Adrenal gland (tissue), 5 donors: ENCODE measurements around the gene FXYD5.

ENCODE experiments used
- CTCF ChIP-seq, 6 experiments: fragments of 450-650 bp in 4 of 6; fragments of 200-600 bp in 2 of 6; sonication (generic) in 1 of 6; IDR thresholded peaks; 1 replicate in 5 of 6; 2 replicates in 1 of 6; pipeline versions ENCODE4 v1.5.1 to v1.8.0; 2016 to 2021; ENCODE audit warnings: antibody characterized with exemption in 6 of 6, mild to moderate bottlenecking in 2 of 6, moderate library complexity in 1 of 6
- POLR2A ChIP-seq, 2 donors: fragments of 450-650 bp; IDR thresholded peaks; one replicate each; pipeline ENCODE4 v1.6.1; 2017; ENCODE audit warnings: antibody characterized with exemption in 2 of 2, mild to moderate bottlenecking in 2 of 2, moderate library complexity in 1 of 2
- donor health status: DM: no; HTN: no; CAD: no.

GRCh38 chr19:35125749-35126623 is 28.5 kb upstream of the FXYD5 start:
- no peak for TF ChIP-seq POLR2A (IDR thresholded peaks at IDR 0.05)
- TF ChIP-seq CTCF (IDR thresholded peaks at IDR 0.05) = no peak
